T1000 (cell line): Measurements from ENCODE around the gene LCNL1.

ENCODE experiments used
- DNase-seq: peaks from one replicate; lab custom pipeline; 2025; ENCODE audit warnings: mixed read lengths; lab: John Stamatoyannopoulos, UW

The LCNL1 gene

DNA sequence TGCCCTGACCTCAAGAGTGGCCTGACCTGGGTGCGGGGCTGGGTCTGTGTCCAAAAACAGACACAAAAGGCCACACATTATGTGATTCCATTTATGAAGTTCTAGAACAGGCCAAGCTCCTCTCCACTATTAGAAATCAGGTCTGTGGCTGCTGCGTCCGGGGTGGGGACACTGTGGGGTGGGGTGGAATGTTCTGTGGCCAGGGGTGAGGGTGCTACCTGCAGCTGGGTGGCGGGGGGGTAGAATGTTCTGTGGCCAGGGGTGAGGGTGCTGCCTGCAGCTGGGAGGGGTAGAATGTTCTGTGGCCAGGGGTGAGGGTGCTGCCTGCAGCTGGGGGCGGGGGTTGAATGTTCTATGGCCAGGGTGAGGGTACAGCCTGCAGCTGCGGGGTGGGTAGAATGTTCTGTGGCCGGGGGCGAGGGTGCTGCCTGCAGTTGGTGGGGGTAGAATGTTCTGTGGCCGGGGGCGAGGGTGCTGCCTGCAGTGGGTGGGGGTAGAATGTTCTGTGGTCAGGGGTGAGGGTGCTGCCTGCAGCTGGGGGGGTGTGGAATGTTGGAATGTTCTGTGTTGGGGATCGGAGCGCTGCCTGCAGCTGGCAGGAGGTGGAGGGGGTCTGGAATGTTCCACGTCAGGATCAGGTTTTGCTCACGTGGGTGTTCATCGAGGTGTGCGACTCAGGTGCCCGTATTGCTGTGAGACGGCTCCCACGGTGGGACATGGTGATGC is 22.4 kb upstream of the LCNL1 start:
- no peak for DNase-seq

DNA sequence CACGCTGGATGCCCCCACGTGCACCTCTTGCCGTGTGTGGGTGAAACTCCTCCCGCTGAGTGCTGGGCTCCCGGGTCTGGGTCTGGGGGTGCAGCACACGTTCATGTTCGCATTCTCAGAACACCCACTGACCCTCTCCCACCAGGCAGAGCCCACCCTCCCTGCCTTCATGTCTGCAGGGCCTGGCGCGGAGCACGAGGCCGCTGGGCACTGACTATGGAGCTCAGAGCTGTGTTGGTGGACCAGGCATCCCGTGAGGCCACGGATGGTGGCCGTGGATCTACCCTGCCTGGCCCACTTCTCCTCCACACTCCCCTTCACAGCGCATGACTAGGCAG is 21.9 kb upstream of the LCNL1 start:
- no peak for DNase-seq

DNA sequence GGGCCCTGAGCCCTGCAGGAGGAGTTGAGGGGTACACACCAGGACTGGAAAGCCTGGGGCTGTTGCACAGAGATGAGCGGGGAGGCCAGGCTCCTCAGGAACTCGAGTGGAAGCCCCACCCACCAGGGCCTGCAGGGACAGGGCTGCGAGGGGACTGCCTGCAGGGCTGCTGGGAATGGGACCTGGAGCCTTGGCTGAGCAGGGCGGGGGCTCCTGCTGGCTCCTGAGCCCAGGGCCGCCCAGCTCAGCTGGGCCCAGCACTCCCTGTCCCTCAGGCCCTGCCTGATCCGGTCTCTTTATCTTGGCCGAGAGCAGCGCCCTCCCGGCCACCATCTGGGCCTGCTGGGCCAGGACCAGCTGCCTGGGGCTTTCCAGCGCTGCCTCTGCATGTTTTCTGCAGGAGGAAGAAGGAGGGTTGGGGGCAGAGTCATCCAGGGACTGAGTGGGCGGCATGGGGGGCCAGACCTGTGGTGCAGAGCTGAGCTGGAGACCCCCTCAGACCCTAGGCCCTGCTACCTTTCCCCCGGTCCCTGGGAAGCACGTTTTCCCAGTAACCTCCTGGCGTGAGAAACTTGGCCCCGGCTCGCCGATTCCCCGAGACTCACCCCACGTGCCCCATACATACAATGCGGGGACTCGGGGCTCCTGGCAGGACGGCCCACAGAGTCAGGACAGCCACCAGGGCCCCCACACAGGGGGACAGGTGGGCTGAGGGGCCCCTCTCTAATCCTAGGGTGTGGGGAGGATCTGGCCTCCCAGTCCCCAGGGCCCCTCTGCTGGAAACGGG is 21.3 kb upstream of the LCNL1 start:
- DNase-seq, result no peak

DNA sequence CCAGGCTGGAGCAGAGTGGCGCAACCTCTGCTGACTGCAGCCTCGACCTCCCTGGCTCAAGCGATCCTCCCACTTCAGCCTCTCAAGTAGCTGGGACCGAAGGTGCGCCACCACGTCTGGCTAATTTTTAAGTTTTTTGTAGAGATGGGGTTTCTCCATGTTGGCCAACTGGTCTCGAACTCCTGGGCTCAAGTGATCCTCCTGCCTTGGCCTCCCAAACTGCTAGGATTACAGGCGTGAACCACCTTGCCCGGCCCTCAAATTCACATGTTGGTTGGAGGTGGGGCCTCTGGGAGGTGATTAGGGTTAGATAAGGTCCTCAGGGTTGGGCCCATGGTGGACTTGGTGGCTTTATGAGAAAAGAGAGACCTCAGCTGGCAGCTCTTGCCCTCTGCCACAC is 20.6 kb upstream of the LCNL1 start:
- DNase-seq, result no peak

DNA sequence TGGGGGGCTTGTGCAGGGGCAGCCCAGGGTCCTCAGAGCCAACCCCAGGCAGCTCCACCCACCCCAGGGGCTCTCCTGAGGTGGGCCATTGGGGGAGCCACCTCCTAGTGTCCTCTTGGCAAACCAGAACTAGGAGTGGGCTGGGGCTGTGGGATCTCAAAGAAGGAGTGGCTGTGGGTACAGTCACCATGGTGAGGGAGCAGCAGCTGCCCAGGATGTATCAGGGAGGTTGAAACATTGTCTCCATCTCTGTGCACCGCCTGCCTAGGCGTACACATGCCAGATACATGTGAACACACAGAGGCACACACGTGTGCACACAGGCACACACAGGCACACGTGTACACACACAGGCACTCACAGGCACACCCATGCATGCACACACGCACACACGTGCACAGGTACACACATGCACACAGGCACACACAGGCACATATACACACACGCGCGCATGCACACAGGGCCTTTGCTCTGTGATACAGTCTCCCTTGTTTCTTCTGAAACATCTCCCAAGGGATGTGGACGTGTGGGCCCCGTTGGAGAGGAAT is 20.0 kb upstream of the LCNL1 start:
- DNase-seq, result no peak

DNA sequence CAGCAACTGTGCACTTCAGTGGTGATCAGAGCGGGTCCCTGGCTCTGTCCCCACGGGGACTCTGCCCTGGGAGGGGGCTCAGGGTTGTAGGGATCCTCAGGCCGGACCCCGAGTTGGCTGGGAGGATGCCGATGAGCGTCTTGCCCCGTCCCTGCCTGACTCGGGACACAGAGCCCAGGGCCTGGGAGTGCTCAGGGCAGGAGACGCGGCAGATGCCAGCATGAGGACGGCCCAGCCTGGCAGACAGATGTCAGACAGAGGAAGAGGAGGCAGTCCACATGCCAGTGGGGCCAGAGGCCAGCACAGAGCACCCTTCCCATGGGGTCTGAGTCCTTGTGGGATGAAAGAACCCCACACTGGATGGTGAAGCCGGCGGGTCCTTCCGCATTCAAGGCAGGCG is 19.5 kb upstream of the LCNL1 start:
- no peak for DNase-seq

DNA sequence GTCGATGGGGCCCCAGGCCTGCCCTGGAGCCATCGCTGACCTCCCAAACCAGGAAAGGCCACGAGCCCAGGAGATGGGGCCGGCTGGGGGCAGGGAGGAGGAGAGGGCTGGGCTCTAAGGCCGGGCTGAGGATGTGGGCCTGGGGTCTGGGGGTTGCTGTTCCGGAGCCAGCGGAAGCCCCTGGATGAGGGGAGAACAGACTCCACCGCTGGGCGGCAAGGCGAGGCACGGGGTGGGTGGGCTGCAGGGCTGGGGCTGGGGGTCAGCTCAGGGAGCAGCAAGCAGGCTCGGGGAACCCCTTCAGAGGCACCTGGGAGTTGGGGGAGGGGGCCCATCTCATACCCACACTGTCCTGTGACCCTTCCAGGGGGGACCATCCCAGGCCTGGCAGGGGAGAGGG is 19.0 kb upstream of the LCNL1 start:
- no peak for DNase-seq

DNA sequence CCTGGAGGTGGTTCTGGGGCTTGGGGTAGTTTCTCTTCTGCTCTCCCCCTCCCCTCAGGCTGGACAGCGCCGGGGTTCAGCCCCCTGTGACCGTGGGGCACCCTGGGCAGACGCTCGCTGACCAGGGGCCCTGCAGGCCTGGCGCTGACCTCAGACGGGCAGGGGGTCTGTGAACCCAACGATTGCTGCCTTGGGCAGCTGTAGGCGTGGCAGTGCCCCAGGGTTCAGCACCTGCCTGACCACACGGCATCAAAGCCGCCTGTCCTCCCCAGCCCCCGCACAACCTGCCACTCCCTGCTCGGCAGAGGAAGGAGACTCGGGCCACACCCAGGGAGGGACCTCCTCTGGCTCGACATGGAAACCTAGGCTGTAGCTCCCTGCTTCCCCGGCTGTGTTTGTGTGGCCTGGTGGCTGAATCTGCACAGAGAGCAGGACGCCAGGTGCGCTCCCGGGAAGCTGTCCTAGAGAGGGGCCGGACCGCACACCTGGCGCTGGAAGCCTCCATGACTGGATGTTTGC is 18.6 kb upstream of the LCNL1 start:
- DNase-seq, result no peak

DNA sequence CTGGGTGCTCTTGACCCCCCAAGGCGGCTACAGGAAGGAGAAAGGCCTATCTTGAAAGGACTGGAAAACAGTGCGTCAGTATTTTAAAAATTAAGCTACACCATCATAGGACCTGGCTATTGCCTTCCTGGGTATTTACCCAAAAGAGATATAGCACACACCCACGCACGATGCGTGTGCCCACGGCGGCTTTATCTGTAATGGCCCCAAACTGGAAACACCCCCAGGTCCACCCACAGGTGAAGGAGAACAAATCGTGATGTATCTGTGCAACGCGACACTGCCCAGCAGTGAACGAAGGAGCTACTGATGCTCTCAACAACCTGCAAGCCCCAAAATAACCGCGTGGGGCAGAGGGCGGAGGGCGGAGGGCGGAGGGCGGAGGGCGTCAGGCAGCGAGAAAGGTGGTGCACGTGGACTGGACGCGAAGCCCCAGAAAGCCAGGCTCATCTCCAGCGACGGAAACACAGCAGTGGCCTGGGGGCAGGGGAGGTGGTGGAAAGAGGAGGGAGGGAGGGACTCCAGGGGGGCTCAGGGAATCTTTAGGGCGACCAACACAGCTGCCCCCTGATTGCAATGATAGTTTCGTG is 17.9 kb upstream of the LCNL1 start:
- DNase-seq, result no peak

DNA sequence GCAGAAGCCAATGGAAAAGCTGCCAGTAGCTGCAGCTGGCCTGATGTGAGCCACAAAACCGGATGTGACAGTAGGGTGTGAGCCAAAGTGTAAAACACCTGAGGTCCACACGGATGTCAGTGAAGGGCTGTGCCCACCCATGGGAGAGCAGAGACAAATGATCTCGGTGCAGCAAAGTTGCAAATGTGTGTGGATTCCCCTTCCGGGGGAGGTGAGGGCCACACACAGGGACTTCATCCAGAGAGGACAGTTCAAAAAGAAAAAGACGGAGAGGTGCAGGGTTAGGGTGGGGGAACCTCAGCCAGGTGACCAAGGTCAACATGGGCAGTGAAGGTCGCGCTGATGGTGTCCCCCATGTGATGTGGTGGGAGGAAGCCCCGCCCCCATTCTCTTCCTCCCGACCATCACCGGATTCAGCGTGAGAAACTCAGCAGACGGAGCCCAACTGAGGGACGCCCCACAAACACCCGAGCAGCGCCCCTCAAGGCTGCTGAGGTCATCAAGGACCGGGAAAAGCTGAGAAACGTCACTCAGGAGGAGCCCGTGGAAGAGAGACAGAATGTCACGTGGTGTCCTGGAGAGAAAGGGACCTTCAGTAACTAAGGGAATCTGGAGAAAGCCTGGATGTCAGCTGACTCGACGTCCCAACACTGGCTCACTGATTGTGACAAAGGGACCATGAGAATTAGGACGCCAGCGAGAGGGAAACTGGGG is 16.9 kb upstream of the LCNL1 start:
- DNase-seq, result no peak

DNA sequence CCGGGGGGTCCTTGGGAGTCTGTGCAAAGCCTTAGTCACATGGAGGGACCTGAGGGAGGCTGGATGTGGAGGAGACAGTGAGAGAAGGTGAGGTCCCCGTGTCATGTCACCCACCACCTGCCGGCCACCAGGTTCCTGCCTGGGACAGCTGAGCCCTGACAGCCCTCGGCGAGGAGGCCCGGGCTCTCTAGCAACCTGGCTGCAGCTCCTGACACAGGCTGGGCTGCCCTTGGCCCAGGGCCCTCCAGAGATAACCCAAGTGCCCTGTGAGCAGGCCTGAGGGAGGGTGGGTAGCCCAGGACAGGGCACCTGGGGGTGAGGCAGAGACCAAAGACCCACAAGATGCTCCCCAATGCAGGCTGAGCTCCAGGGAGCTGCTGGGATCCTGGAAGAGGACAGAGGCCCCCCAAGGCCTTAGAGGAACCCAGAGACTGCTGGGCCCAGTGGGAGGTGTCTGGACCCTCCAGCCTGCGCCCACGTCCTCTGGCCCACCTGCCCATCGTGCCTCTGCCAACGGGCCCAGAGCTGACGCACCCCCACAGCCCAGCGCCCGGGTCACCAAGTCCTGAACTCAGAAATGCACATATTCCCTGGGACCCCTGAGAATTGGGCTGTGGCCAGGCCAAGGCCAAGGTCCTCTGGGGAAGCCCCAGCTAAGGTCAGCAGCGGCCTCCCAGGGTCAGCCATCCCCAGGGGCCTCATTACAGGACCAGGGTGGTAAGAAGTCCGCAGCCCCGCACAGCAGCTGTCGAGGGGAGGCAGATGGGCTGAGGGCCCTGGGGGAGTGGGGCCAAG is 14.3 kb upstream of the LCNL1 start:
- no peak for DNase-seq

DNA sequence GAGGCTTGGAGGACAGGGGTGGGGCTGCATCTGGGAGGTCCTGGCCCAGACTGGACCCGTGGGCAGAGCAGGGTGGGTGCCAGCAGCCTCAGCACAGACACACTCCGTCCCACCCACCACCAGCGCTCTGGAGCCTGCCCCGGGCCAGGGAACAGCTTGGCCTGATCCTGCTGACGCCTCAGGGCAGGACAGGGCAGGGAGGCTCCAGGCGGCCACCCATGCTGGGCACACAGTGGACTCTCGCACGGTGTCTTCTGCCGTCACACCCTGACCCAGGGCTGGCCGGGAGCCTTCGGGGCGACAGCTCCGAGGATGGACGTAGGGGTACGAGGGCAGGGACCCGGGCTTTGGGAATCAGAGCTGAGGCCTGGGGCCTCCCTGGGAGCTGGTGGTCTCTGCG is 13.6 kb upstream of the LCNL1 start:
- no peak for DNase-seq

DNA sequence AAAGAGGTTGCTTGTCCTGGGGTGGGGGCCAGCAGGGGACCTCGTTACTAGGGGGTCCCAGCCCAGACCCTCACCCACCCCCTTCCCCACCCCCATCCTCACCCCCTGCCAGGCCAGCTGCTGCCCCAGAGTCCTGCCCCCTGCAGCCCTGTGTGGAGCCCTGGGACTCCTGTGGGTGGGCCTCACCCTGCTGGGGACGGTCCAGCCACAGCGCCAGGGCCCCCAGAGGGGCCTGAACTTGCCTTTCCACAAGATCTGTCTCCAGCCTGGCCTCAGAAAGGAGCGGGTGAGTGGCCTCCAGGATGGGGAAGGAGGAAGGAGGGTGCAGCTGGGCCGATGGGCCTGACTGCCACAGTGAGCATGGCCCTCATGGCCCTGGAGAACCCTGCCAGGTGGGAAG is 13.0 kb upstream of the LCNL1 start:
- no peak for DNase-seq

DNA sequence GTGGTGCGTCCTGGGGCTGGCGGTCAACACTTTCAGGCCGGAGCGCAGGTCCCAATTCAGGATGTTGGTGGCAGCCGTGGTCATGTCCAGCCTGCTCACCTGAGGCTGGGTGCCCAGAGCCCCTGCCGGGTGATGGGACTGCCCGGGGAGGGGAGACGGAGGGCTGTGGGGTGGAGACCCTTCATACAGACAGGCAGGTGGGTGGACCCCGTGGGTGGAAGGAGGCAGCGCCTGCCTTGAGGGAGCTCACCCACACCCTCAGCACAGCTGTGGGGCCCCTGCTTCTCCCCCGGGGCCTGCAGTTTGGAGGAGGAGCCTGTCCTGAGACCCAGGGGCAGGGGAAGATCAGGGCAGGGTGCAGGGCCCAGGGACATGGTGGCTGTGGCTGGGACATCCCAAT is 12.4 kb upstream of the LCNL1 start:
- DNase-seq, result no peak

DNA sequence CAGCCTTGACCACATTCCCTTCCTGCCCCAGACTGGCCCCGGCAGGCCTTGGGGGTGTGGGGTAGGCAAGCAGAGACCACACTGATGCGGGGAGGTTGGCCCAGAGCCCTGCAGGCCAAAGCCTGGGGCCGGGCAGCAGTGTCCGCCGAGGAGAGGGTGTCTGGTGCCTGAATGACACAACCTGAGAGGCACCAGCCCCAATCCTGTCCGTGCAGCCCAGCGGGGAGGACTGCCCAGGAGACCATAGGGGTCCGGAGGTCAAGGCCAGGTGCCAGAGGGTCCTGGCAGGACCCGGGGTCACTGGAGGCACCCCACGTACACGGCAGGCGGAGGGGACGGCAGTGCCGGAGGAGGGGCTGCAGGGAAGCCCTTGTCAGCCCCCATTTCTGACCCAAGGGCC is 11.0 kb upstream of the LCNL1 start:
- no peak for DNase-seq

DNA sequence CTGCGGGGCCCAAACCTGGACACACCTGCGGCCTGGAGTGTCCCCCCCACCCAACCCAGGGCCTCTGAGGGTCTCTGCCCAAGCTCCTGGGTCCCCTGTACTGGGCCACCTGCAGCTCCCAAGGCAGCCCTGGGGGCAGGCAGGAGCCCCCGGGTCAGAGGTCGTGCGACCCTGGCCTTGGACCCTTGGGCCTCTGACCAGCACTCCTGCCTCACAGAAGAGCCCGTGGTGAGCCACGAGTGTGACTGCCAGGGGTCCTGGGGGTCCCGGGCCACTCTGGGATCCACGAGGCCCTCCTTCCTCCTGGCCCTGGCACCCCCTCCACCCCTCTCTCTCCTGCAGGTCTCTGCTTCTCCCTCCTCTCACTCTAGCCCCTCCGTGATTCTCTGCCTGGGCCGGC is 10.5 kb upstream of the LCNL1 start:
- DNase-seq, result no peak

DNA sequence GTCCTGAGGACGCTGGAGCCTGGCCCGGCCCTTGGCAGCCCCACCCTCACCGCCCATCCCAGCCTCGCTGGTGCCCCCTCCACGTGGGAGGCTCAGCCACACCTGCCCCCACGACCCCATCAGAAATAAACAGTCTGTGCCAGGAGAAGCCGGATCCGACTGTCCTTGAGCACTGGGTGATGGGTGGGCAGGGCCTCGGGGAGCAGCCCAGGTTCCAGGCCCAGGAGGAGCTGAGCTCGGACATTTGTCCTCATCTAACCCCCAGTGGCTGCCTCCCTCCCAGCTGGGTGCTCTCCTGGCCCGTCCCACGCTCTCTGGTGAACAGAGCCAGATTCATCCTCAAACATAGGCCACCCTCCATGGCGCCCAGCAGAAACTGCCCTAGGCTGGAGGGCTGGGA is 10.1 kb upstream of the LCNL1 start:
- DNase-seq, result no peak

DNA sequence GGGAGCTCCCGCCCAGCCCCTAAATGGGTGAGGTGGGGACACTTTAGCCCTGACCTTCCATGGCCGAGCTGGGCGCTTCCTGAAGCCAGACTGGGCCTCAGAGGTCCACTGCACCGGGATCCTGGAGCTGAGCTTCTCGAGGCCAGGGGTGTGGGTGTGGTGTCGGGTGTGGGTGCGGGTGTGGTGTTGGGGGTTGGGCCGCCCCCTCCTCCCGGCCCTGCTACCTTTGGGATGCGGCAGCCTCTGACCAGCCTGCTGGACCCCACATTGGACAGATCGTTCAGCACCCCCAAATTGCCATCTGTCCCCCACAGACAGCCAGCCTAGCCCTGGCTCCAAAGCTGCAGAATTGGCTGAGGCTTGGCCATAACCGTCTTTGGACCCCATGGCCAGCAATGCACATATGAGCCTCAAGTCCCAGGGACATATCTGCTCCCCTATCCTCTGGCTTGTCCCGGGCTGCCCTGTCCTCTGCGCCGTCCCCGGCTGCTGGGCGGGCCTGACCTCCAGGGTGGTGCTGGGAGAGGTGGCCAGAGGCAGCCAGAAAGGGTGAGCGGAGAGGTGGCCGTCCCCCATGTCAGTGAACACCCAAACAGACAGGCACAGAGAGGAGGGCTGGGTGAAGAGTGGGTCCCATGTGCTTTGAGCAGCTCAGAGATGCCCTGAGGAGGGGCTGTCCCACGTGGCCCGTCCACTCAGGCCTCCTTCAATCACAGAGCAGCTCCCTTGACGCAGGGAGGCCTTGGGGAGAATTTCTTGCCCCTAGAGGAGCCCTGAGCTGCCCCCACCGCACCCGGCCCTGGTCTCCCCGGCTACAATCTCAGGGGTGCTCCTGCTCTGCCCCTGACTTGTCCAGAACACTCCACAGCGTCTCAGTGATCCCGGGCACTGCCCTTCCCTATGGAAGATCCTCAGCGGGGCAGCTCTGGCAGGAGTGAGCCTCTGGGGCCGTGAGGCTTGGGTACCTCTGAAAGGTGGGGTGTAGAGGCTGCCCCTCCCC is 8.9 kb upstream of the LCNL1 start:
- DNase-seq, result no peak

DNA sequence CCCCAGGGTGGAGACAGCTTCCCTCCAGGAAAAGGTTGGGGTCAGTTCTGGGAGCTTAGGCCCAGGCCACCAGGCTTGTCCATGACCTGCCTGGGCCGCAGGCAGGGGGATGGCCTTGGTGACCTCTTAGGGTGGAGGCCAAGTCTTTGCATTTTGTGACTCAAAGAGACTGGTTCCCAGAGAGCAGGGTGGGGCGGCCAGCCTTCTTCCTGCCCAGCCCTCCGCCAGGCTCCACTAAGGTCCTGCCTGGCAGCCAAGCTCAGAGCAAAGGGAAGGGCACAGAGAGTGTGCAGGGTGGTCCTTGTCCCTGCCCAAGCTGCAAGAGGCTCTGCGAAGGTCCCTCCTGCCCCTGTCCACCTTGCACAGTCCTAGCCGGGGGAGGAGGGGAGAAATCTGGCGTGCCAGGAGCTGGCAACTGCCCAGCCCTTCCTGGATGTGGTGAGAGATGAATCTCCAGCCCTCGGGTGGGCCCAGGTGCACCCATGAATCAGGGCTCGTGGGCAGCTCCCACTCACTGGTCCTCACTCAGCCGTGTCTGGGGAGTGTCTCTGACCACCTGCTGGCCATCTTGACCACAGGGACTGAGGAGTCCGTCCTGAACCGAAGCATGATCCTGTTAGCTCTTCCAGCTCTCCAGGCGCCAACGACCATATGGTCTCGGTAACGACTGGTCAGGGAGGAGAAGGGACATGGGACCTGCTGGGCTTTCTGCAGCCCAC is 7.8 kb upstream of the LCNL1 start:
- DNase-seq, result no peak

DNA sequence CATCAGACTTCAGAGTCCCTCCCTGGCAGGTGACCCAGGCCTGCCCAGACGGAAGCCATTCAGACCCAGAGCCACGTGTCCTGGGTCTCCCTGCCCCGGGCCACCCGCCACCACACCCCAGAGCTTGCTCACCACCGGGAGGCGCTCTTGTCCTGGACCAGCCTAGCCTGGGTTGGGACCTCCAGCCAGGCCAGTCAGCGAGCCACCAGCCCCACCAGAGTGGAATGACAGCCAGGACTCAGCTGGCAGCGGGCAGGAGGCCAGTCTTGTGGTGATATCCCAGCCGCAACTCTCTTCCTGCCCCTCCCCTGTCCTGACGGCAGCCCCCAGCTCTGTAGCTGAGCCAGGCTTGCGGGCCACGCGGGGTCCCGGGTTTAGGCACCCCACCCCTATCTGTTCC is 7.1 kb upstream of the LCNL1 start:
- DNase-seq, result no peak
